ENCODE measurements around the gene TBC1D2B.

The TBC1D2B gene

GRCh38 chr15:78052001-78052401, 25.5 kb downstream of the TBC1D2B start:
- FAIRE-seq = no peak

GRCh38 chr15:78051596-78051995, 25.9 kb downstream of the TBC1D2B start:
- no peak for FAIRE-seq

DNA sequence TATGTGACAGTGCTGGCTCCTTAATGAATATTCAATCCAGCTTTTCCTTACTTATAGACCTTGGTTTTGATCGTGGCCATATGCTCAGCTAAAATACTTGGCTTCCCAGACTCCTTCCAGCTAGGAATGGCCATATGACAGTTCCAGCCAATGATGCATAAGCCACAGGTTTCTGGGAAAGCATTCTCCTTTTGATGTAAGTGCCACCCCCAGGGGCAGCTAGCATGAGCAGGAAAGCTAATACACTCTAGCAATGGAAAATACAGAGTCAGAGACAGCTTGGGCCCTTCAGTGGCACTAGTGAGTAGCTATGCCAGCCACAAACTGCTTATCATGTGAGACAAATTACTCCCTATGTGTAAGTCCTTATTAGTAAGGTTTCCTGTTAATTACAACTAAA, 26.7 kb downstream of the TBC1D2B start:
- no peak for FAIRE-seq

DNA sequence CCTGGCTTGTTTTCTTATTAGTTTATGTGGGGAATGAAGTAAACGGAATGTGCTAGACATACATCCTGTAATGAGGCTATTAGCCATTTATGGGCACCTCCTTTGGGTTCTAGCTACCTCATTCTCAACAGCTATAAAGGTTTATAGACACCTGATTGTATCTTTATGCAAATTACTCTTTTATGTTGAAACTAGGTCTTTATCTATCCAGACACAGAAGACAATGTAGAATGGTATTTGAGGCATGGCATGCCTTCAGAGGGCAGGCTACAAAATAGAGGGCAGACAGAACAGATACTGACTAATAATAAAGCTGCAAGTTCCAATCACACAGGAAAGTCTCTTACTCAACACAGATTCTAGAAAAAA, 27.1 kb downstream of the TBC1D2B start:
- no peak for FAIRE-seq

DNA sequence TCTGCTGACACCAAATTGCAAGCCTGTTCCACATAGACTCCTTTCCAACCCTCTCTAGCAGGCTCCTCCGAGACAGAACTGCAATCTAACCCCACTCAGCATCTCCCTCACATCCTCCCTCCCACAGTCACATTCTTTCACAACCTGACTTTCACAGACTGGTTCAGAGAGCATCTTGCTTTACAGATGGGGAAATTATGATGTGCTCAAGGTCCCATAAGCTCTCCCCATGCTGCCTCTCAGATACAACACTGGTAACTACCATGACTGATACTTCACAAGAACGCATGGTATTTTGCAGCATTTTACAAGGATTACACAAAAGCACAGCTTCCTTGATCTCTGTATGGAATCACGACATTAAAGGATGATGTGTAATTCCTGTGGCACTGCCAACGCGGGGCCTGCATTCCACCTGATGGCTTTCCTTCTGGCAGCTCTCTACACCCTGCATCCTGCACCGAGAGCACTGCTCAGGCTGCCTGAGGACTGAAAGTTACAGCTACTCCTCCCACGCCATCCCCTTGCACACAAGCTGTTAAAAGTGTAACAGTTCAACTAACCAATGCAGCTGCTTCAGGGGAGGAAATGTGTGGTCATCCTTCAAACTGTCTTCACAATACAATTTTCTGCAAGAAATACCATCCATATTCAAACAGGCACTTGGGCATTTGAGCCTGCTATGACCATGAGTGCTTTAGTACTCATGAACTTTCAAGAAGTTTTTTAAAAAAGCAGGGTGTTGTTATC, 27.6 kb downstream of the TBC1D2B start:
- no peak for FAIRE-seq

DNA sequence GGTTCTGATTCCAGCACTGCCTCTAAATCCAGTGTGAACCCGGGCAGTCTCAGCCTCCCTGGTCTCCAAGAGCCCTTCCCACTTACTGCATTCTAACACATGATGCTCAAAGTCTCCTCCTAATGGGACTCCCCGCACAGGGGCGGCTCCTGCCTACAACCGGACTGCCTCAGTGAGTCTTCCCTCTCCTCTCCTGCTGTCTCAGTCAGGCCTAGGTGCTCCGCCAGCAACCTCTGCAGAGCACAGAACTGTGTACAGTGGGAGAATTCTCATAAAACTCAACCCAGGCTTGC, 28.9 kb downstream of the TBC1D2B start:
- no peak for FAIRE-seq

DNA sequence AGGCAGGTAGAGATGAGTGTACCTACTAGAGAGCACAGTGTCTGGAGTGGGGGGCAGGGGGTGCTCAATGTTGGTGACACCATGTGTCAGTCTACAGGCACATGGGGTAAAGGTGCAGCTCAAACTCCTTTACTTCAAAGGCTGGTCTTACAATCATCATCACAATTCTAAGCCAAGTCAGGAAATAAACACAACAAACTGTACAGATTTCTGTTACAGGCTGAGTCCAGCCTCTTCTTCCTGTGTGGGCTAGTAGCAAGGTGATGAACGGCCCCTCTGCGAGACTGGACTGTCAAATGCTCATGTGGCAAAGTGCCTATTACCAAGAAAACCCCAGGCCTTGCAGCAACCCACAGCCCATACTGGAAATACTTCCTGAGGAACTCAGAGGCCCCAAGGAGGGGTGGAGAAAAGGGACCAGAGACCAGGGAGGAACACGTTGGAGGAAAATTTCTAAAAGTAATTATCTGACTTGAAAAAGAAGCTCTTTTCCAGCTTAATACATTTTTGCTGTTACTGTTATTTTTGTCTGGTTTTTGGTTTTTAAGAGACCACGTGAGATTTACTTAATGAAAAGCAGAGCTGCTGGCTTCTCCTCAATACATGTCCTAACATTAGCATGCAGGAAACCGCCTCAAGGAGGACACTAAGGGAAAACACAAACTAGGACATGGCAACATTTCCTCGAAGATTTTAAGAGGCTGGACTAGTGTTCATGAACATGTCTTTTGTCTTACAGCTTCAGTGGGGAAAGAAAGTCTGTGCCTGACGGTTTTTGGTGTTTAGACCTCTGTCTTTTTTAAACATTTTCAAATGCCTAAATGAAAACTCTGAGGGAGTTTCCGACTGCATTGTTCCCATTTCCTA, 29.5 kb downstream of the TBC1D2B start:
- no peak for FAIRE-seq

GRCh38 chr15:78046796-78047341, 30.6 kb downstream of the TBC1D2B start:
- FAIRE-seq = no peak

DNA sequence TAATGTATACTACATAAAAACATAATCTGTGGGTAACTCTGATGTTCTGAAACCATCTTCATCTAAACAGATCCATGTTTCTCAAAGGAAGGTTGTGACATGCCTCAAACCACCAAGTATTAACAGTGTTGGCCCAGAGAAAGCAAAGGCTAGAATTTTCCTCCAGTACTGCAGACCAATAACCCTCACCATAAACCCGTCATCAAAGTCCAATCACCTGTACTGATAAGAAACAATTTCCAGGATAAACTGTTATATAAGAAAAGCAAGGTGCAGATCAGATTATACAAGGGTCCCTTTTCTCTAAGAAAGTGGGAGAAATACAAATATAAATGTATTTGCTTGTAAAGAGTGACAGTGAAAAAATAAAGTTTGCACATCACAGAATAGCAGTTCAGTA, 32.3 kb downstream of the TBC1D2B start:
- no peak for FAIRE-seq

DNA sequence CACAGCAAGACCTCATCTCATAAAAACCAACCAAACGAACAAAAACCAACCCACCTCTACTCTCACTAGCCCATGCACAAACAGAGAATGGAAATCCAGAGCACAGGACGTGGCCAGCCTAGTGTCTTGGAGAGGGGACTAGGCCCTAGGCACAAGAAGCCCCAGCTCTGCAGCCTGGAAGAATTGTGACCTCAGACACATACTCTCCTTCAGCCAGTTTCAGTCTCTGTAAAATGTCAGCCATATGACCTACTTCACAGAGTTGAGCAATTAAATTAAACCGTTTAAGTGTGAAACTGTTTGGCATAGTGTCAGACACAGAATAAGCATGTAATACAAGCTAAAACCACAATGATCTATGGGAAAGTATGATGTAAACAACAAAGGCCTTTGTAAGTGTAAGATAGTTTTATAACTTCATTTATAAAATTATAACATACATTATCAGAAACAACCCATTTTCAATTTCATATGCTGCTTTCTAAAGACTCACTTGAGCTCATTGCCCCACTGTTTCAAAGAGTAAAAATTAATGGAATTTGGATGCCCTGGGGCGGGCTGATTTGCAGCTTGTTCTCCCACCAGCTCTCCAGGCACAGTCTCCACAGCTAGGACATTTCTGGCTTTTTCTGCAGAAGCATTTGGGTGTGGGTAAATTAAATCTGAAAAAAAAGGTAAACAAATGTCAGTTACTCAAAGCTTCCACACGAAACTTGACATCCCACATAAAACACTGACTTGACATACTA, 32.9 kb downstream of the TBC1D2B start:
- FAIRE-seq = no peak

DNA sequence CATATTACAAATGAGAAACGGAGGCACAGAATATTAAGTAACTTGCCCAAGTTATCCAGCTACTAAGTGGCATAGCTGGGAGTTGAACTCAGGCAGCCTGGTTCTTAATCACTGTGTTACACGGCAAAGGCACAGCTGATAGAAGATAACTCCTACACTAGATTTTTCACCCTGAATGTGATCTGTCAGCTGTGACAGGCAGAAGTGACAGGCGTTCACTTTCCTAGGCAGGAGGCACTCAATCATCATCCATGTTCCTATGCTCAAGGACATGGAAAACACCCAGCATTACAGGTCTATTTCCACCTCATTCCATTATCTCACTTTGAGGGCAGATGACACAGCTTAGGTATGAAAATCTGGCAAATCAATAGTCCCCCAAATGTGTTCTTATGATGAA, 35.6 kb downstream of the TBC1D2B start:
- FAIRE-seq = no peak

GRCh38 chr15:78040653-78041244, 36.8 kb downstream of the TBC1D2B start:
- no peak for FAIRE-seq

DNA sequence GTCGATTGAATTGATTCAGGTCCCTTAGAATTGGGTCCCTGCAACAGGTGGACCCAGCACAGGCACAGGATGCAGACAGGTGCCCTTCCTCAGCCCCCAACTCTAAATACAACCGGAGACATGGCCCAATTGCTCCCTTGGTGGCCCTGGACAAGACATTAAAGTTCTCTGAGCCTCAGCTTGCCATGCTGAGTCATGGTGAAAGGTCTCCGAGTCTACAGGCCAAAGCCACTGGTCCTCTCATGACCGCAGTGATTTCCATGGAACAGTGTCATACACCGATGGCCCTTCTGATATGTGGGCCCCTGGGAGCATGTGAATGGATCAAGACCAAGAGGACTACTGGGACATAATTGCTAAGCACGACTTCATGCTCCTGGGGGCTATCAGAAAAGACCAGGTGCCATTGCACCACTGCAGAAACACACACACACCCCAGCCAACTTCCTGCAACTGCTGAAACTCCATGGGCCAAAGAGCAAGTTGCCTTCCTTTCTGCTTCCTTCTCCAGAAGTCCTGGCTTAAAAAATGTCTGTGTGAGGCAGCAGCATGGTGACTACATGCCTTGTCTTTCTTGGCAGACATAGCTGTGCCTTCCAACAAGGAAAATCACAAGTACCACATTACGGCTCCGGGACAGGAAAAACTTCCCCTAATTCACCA, 38.8 kb downstream of the TBC1D2B start:
- no peak for FAIRE-seq

DNA sequence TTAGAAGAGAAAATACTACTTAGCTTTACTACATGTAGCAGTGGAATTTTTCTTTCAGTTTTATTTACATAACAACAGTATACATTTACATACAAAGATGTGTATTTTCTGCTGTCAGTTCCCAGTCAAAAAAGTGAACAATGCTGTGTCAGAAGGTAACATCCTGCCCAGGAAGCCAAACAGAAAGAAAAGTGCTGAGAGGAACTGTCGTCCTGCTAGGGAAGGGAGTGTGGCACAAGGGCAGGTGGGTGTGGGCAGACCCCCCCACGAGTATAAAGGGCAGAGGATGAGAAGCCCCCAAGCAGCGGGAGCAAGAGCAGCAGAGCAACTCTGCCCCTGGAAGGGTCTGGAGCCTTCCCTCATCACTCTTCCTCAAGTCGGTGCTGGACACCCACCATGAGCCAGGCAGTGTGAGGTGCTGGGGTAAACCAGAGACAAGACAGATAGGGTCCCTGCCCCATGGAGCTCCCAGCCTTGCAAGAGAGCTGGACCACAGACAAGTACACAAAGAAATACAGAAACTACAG, 39.7 kb downstream of the TBC1D2B start:
- no peak for FAIRE-seq

DNA sequence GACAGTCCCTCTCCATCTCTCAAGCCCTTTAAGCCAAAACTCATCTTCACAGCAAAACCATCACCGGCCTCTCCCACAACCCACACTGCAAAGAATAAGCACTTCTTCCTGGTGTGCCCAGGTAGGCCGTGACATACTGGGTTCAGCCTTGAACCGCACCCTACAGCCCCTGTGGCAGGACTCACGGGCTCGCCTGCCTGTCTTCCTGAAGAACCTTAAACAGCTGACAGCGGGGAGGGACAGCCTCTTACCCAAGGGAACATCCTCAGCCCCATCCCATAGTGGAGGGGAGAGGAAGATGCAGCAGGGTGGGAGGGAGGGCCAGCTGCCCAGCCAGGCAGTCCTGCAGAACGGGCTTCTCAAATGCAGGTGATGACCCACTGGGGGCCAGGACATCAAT, 40.2 kb downstream of the TBC1D2B start:
- FAIRE-seq = no peak

GRCh38 chr15:78035861-78036476, 41.5 kb downstream of the TBC1D2B start:
- no peak for FAIRE-seq

GRCh38 chr15:78035321-78035751, 42.2 kb downstream of the TBC1D2B start:
- no peak for FAIRE-seq

DNA sequence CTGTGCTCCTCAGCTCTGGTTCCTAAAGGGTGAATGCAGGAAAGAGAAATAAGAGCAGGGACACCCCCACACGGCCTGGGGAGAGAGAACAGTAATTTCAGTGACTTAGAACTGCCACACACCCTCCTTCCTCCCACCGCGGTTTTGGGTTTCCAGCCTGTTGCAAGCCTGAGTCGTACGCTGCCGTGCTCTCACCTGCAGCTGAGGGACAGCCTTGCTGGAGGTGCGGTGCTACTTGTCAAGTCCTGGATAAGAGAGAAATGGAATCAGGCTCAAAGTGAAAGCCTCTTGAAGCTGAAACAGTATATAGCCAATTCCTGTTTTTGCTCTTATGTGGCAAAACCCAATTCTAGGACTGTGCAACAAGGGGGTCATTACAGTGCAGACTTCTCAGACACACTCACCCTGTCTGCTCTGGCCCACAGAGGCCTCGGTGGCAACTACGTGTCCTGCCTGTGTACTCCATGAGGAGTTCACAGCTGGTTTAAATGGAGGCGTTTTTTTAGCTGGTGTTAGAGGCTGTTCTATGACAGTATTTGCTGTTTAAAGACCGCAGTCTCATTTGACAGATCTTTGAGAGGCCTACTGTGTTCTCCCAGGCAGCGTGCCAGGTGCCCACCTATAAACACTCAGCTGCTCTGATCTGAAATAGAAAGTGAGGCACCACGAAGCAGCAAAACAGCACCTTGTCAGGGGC, 42.9 kb downstream of the TBC1D2B start:
- FAIRE-seq = no peak

DNA sequence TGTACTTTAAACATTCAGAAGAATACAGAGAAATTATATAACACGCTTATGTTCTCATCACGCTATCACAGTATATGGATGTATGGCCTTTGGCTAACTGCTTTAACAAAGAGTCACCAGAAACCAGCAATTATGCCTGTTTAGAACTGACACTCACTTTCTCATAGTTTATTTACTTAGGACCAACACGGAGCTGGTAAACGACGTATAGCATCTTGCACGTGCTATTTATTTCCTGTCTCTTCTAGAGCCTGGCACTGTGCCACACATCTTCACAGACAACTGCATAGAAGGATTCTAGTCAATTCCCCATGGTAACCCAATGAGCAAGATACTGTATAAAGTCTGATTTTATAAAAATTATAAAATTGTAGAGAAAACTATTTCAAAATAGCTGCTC, 43.6 kb downstream of the TBC1D2B start:
- no peak for FAIRE-seq

DNA sequence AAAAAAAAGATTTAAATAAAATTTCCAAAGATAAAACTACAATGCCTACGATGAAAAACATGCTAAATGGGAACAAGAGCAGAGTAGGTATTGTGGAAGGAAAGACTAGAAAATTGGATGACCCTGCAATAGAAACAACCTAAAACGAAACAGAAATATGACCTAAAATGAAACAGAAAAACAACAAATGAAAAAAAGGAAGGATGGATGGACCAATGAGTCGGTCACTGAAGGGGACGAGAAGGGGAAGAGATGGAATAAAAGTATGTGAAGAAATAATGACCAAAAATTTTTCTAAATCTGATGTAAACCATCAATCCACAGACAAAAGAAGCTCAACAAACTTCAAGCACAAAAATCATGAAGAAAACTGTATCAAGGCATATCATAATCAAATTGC, 44.8 kb downstream of the TBC1D2B start:
- no peak for FAIRE-seq

GRCh38 chr15:78024883-78025282, 52.6 kb downstream of the TBC1D2B start:
- no peak for FAIRE-seq

Data from colon (tissue), 2 donors.